Ishikawa (cell line): Measurements from ENCODE around the gene ATF7IP2.

ENCODE experiments used
- CEBPB ChIP-seq: IDR thresholded peaks from 2 replicates; pipeline ENCODE4 v1.6.1; 2012
- CREB1 ChIP-seq: IDR thresholded peaks from 2 replicates; pipeline ENCODE4 v1.6.1; 2012; ENCODE audit warnings: low read depth
- EGR1 ChIP-seq: IDR thresholded peaks from 2 replicates; pipeline ENCODE4 v1.6.1; 2012
- EP300 ChIP-seq: IDR thresholded peaks from 2 replicates; pipeline ENCODE4 v1.6.1; 2012; ENCODE audit warnings: borderline replicate concordance
- FOXM1 ChIP-seq: IDR thresholded peaks from 2 replicates; pipeline ENCODE4 v1.6.1; 2012; ENCODE audit warnings: low read depth, borderline replicate concordance
- MAX ChIP-seq: IDR thresholded peaks from 2 replicates; pipeline ENCODE4 v1.6.1; 2012
- NFIC ChIP-seq: IDR thresholded peaks from 2 replicates; pipeline ENCODE4 v1.6.1; 2012
- RAD21 ChIP-seq: IDR thresholded peaks from 2 replicates; pipeline ENCODE4 v1.6.1; 2012; ENCODE audit warnings: low read depth
- REST ChIP-seq: IDR thresholded peaks from 2 replicates; pipeline ENCODE4 v1.6.1; 2012; ENCODE audit warnings: low read depth, mild to moderate bottlenecking
- TAF1 ChIP-seq: IDR thresholded peaks from 2 replicates; pipeline ENCODE4 v1.6.1; 2012; ENCODE audit warnings: low read depth, mild to moderate bottlenecking
- TCF12 ChIP-seq: IDR thresholded peaks from 2 replicates; pipeline ENCODE4 v1.6.1; 2012; ENCODE audit warnings: low read depth
- TEAD4 ChIP-seq: IDR thresholded peaks from 2 replicates; pipeline ENCODE4 v1.6.1; 2012
- USF1 ChIP-seq: IDR thresholded peaks from 2 replicates; pipeline ENCODE4 v1.6.1; 2012
- YY1 ChIP-seq: IDR thresholded peaks from 2 replicates; pipeline ENCODE4 v1.6.1; 2012; ENCODE audit warnings: low read depth
- ZBTB7A ChIP-seq: IDR thresholded peaks from 2 replicates; pipeline ENCODE4 v1.6.1; 2012; ENCODE audit warnings: low read depth

Gene ATF7IP2

GRCh38 chr16:10500582-10500981 lies 114.7 kb downstream of the ATF7IP2 start:
- TF ChIP-seq USF1 (no peak), RAD21 (no peak), FOXM1 (no peak), YY1 (no peak), TCF12 (no peak), CREB1 (no peak), MAX (no peak), EGR1 (no peak), TEAD4 (no peak), CEBPB (no peak), ZBTB7A (no peak), NFIC (no peak), TAF1 (no peak), REST (no peak), EP300 (no peak)

- no peak for TF ChIP-seq RAD21
- TF ChIP-seq FOXM1, result no peak
- no peak for TF ChIP-seq EGR1
- TF ChIP-seq CEBPB, result no peak
- no peak for TF ChIP-seq NFIC
- no peak for TF ChIP-seq MAX
- no peak for TF ChIP-seq TAF1
- no peak for TF ChIP-seq USF1
- no peak for TF ChIP-seq ZBTB7A
- TF ChIP-seq REST, result no peak
Measured at GRCh38 chr16:10501016-10501607, 115.3 kb downstream of the ATF7IP2 start.

- TF ChIP-seq NFIC, result no peak
- no peak for TF ChIP-seq REST
- TF ChIP-seq FOXM1, result no peak
- no peak for TF ChIP-seq CREB1
- no peak for TF ChIP-seq EP300
- TF ChIP-seq CEBPB, result no peak
- no peak for TF ChIP-seq MAX
- TF ChIP-seq EGR1, result no peak
- TF ChIP-seq TEAD4, result no peak
- no peak for TF ChIP-seq TCF12
Measured at GRCh38 chr16:10502776-10503175, 116.9 kb downstream of the ATF7IP2 start.

- TF ChIP-seq REST, result no peak
- no peak for TF ChIP-seq MAX
- no peak for TF ChIP-seq YY1
- TF ChIP-seq EGR1, result no peak
- no peak for TF ChIP-seq USF1
Measured at GRCh38 chr16:10504404-10504885, 118.6 kb downstream of the ATF7IP2 start.
